GM12801 (cell line): ENCODE data around the gene STARD5.

ENCODE experiments used
- CTCF ChIP-seq: IDR thresholded peaks from one replicate; pipeline ENCODE4 v1.5.1; 2011; ENCODE audit warnings: control low read depth; ENCODE audit not compliant: insufficient read length; ENCODE audit errors: extremely low read depth

The STARD5 gene

GRCh38 chr15:81261172-81261811 lies 62.6 kb downstream of the STARD5 start:
- TF ChIP-seq CTCF = no peak

GRCh38 chr15:81259760-81260298 lies 64.1 kb downstream of the STARD5 start:
- TF ChIP-seq CTCF = no peak
